ENCODE results near the gene ADGRV1. TPM values are rescaled to one million over a fixed set of nuclear protein-coding genes. Genes with fewer than 3 reads are reported as not detected.

Gene ADGRV1
- total RNA-seq, 2 experiments from 2014 or later, result 0.06 TPM; not detected in 1

DNA sequence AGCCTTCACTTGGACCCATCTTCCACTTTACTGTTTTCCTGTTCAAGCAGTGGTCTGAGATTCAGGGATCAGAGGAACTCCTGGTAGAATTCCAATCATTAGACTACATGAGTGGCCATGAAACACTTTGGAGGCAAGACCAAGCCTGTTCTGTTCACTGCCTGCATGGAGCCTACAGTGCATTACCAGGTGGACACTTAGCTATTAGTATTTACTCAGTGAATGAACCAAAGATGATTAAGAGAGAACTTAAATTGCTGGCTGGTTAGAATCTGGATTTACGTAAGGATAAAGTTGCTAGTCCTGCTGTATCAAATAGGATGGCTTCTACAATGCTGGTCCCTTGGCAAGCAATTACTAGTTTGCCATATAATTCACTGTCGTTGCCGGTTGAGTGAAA is 579.0 kb downstream of the ADGRV1 start:
- Mint-ChIP-seq H3K27me3 (peaks cover 3% of the 10 kb centered on the region), H3K4me1 (peaks cover 52% of the 10 kb centered on the region), H3K36me3 (peaks cover 18% of the 10 kb centered on the region), H3K9me3 (peaks cover 1% of the 10 kb centered on the region), H3K4me3 (no peak overlapping the region), H3K27ac (no peak overlapping the region)
- ATAC-seq (ENCODE audit: low read depth) (no peak), DNase-seq (no peak)
- POLR2A ChIA-PET, result no interaction called here

DNA sequence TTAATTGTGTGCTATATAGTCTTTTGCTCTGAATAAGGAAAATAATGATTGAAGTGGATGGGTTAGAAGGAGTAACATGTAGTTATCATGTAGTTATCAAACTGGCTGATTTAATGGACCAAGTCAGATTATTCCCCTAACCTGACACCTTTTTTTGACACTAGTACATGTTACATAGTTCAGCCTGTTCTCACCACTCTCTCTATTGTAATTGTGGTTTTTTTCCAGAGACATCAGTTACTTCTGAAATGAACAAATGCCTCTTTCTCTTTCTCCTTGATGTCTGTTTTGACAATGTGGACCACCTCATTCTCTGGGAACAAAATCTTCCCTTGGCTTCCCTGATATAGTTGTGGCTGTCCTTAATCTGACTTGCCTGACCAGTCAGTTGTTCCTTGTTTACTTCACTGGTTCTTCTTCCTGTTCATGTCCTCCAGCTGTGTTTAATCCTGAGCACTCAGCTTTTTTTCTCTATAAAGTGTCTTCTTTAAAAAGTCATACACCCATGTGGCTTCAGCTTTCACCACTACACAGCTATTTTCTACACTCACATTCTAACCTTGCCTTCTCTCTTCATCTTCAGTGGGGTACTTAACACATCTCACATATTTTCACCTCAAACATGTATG is 581.1 kb downstream of the ADGRV1 start:
- H3K27me3 Mint-ChIP-seq, result no peaks in the 10 kb centered on the region
- peak overlapping the region; percentile 55 for H3K27ac Mint-ChIP-seq
- DNase-seq (no peak), ATAC-seq (ENCODE audit: low read depth) (peak; percentile 28)
- POLR2A ChIA-PET, result no interaction called here
- H3K36me3 Mint-ChIP-seq, result peaks cover 17% of the 10 kb centered on the region
- peaks cover 50% of the 10 kb centered on the region for H3K4me1 Mint-ChIP-seq
- peaks cover 1% of the 10 kb centered on the region for H3K9me3 Mint-ChIP-seq
- H3K4me3 Mint-ChIP-seq, result peak overlapping the region; percentile 7

DNA sequence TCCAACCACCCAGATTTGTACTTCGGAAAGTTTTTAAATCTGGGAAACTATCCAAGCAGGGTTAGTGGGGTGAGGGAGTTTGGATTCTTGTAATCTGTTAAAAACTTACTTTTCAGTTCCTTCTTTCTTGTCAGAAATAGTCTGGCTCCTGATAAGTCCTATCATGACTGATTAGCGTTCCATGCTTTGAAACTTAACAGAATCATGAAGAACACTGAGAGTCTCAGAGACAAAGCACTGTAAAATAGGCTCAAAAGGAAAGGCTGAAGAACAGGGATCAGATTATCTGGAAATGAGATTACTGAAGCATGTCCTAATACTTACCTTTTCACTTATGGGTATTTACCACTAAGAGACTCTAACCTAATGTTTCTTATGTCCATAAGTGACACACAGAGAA is 582.1 kb downstream of the ADGRV1 start:
- H3K27me3 Mint-ChIP-seq, result no peaks in the 10 kb centered on the region
- H3K9me3 Mint-ChIP-seq, result peaks cover 1% of the 10 kb centered on the region
- POLR2A ChIA-PET, result no interaction called here
- no peak overlapping the region for H3K4me3 Mint-ChIP-seq
- ATAC-seq (ENCODE audit: low read depth) (no peak), DNase-seq (no peak)
- peaks cover 17% of the 10 kb centered on the region for H3K36me3 Mint-ChIP-seq
- peaks cover 46% of the 10 kb centered on the region for H3K4me1 Mint-ChIP-seq
- no peak overlapping the region for H3K27ac Mint-ChIP-seq

DNA sequence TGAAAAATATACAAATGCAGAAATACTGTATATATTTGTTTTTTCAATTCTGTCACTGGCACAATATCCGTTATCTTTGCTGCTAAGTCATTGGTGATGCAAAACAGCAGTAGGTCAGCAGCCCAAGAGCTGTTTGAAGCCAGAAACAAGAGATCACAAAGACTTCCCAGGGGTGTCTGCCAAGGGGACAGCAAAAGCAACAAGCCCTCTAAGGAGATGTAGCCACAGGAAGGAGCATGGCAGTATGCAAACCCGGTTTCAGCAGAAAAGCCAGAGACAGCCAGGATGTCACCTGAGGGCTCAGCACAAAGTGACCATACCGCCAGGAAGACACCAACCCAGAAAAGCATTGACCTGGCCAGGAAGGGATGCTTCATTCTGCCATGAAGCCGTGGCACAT is 583.0 kb downstream of the ADGRV1 start:
- Mint-ChIP-seq H3K9me3 (peaks cover 1% of the 10 kb centered on the region), H3K36me3 (peaks cover 17% of the 10 kb centered on the region), H3K27ac (peak overlapping the region; percentile 40), H3K4me1 (peaks cover 36% of the 10 kb centered on the region), H3K27me3 (no peaks in the 10 kb centered on the region), H3K4me3 (peak overlapping the region; percentile 6)
- POLR2A ChIA-PET, result interaction anchor here (1.3 to 1.9 kb wide), 2 partner anchors 239 to 241 kb away, joined by 7 read pairs; partner anchors contain the start of gene ARRDC3
- no peak for ATAC-seq (ENCODE audit: low read depth)
- DNase-seq, result no peak

DNA sequence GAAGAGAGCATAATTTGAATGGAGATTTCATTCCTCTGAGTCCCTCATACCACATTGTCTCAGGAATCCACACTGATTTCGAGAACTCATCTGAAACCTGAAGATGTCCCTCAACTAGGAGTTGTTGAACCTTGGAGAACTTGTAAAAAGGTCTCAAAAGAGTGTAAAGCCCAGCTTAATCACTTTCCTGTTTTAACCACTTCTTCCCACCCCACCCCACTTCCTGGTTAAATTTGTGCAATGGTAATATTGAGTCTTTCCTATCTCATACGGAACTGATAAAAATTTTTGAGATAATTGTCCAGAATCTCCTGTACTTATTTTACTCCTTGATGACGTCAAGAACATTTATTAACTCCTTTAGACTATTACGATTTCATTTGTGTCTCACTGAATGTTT is 583.8 kb downstream of the ADGRV1 start:
- no peak for ATAC-seq (ENCODE audit: low read depth)
- Mint-ChIP-seq H3K4me1 (peaks cover 32% of the 10 kb centered on the region), H3K4me3 (peak overlapping the region; percentile 43), H3K36me3 (peaks cover 18% of the 10 kb centered on the region), H3K9me3 (peaks cover 1% of the 10 kb centered on the region), H3K27ac (peak overlapping the region; percentile 22), H3K27me3 (no peaks in the 10 kb centered on the region)
- POLR2A ChIA-PET, result interaction anchor here (1.3 to 1.9 kb wide), 2 partner anchors 238 to 241 kb away, joined by 7 read pairs; partner anchors contain the start of gene ARRDC3
- DNase-seq, result no peak

DNA sequence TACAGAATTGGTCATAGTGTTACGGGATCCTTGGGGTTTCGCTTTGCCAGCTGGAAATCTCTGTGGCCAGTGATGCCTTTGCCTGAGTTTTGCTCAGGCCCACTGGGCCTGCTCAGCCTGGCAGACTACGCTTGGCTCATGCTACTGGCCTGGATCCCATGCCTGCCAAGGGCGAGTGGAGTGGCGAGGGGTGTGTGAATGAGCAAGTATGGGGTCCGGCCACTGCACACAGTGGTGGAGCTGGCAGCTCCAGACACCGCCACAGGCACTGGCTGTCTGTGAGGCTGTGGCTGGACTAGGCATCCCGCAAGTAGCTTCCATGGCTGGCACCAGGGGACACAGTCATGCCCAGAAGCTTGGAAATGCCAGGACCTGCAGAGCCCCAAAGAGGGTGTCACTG is 584.2 kb downstream of the ADGRV1 start:
- peak overlapping the region; percentile 43 for H3K4me3 Mint-ChIP-seq
- ATAC-seq (ENCODE audit: low read depth) (no peak), DNase-seq (no peak)
- peaks cover 28% of the 10 kb centered on the region for H3K4me1 Mint-ChIP-seq
- peaks cover 19% of the 10 kb centered on the region for H3K36me3 Mint-ChIP-seq
- POLR2A ChIA-PET, result interaction anchor here (0.6 to 1.9 kb wide), 2 partner anchors 240 to 248 kb away, joined by 3 to 7 read pairs; partner anchors contain the start of gene ARRDC3
- H3K27ac Mint-ChIP-seq, result no peak overlapping the region
- H3K27me3 Mint-ChIP-seq, result no peaks in the 10 kb centered on the region
- peaks cover 4% of the 10 kb centered on the region for H3K9me3 Mint-ChIP-seq

DNA sequence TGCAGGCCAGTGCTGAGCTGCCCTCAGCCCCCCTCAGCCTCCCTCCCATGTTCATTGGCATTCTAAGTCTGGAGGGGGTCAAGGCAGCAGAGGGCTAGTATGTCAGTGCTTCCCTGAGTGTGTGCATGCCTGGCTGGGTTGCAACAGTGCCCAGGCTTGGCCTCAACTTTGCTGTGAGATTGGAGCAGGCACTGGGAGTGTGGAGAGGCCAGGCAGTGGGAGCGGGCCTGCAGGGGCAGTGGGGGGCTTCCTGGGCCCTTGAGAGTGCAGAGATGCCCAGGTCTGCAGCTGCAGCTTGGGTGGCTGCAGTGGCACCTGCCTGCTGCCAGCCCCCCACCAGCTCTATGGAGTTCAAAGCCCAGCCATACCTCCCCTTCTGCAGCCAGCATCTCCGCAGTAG is 585.2 kb downstream of the ADGRV1 start:
- Mint-ChIP-seq H3K4me3 (no peak overlapping the region), H3K27me3 (no peaks in the 10 kb centered on the region), H3K9me3 (peaks cover 7% of the 10 kb centered on the region), H3K4me1 (peaks cover 28% of the 10 kb centered on the region), H3K36me3 (peaks cover 21% of the 10 kb centered on the region), H3K27ac (no peak overlapping the region)
- DNase-seq (no peak), ATAC-seq (ENCODE audit: low read depth) (no peak)
- POLR2A ChIA-PET, result interaction anchor here (1.9 kb wide), 1 partner anchor 239 kb away, joined by 7 read pairs; the partner anchor contains the start of gene ARRDC3

DNA sequence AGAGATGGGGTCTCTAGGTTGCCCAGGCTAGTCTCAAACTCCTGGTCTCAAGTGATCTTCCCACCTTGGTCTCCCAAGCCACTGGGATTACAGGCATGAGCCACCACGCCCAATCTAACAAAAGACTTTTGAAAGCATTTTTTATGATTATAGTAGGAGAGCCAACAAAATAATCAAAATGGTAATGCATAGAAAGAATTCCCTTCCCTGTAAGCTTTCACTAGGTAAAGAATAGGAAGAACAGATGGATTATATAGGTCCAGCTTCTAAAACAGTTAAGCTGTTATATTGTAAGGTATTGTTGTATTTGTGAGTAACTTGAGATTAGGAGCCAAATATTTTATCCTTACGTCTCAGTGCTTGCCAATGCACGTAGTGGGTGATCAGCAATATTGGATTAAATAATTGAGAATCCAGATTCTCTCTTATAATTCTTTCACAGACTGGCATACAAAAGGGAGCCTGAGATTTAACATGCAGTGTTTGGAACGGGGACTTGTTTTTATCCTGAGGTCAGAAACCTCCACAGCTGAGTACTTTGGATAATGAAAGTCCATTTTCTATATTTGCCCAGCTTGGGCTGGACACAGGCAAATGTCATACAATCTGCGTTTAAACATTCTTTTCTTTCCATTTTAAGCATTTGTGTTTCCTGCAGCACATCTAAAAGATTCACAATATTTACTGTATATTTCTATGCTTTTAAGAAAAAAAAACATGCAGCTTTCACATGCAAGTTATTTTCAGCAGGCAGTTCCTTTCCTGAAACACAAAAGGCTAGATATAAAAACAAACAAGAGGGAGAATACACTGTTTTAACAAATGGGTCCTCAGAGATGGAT is 586.1 kb downstream of the ADGRV1 start:
- POLR2A ChIA-PET, result no interaction called here

DNA sequence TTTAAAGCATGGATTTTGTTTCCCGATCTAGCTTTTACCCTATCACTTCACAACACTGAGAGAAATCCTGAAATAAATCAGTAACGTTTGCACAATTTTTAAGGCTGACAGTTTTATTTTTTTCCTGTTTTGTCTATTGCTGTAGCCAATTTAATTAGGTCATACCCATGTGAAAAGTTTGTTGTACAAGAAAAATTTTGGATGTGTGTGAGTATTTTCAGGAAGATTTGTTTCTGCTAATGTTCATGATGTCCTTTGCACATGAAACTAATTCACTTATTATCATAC is 586.7 kb downstream of the ADGRV1 start:
- H3K4me3 Mint-ChIP-seq, result no peak overlapping the region
- POLR2A ChIA-PET, result no interaction called here
- peaks cover under 1% of the 10 kb centered on the region for H3K27me3 Mint-ChIP-seq
- H3K9me3 Mint-ChIP-seq, result peaks cover 10% of the 10 kb centered on the region
- DNase-seq (no peak), ATAC-seq (ENCODE audit: low read depth) (no peak)
- H3K36me3 Mint-ChIP-seq, result peaks cover 21% of the 10 kb centered on the region
- H3K27ac Mint-ChIP-seq, result no peak overlapping the region
- H3K4me1 Mint-ChIP-seq, result peaks cover 19% of the 10 kb centered on the region

More for the DNA sequence above, 586.1 kb downstream of the ADGRV1 start:
- Mint-ChIP-seq H3K27ac (no peak overlapping the region), H3K9me3 (peaks cover 10% of the 10 kb centered on the region), H3K27me3 (no peaks in the 10 kb centered on the region), H3K4me3 (no peak overlapping the region), H3K4me1 (peaks cover 21% of the 10 kb centered on the region), H3K36me3 (peaks cover 21% of the 10 kb centered on the region)
- ATAC-seq (ENCODE audit: low read depth), result no peak
- no peak for DNase-seq

DNA sequence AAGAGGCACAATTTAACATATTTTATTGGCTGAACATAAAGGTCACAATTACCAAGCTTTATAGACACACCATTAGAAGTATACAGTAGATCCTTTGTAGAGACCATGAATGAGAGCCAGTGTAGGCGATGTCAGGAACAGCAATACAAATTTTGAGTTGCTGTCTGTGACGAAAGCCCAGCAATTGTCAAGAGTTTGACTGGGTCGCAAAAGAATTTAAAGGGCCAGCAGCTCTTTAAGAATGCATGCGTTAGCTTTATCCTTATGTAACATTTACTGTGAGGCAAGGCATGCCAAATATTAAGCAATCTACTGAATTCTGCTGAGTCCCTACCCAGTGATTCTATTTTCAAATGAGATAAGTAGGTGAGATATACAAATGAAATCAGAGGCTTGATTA is 587.6 kb downstream of the ADGRV1 start:
- POLR2A ChIA-PET, result no interaction called here
- Mint-ChIP-seq H3K27me3 (peaks cover 3% of the 10 kb centered on the region), H3K4me1 (peaks cover 21% of the 10 kb centered on the region), H3K27ac (no peak overlapping the region), H3K9me3 (peaks cover 10% of the 10 kb centered on the region), H3K4me3 (no peak overlapping the region), H3K36me3 (peaks cover 24% of the 10 kb centered on the region)
- no peak for DNase-seq
- no peak for ATAC-seq (ENCODE audit: low read depth)

DNA sequence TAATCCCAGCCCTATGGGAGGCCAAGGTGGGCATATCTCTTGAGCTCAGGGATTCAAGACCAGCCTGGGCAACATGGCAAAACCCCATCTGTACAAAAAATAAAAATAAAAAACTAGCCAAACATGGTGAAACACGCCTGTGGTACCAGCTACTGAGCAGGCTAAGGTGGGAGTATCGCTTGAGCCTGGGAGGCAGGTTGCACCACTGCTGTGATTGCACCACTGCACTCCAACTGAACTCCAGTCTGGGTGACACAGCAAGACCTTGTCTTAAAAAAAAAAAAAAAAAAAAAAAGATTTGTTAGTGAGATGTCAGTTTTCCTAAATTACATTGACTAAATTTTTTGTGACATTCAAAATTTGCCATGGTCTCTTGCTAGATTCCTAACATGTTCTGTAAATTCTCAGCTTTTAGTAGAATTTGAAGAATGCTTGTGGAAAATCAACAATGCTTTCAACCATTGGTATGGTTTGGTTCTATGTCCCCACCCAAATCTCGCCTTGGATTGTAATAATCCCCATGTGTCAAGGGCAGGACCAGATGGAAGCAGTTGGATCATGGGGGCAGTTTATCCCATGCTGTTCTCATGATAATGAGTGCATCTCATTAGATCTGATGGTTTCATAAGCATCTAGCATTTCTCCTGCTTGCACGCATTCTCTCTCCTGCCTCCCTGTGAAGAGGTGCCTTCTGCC is 588.5 kb downstream of the ADGRV1 start:
- Mint-ChIP-seq H3K36me3 (peaks cover 24% of the 10 kb centered on the region), H3K4me3 (no peak overlapping the region), H3K4me1 (peaks cover 16% of the 10 kb centered on the region), H3K27me3 (peaks cover 5% of the 10 kb centered on the region), H3K9me3 (peaks cover 10% of the 10 kb centered on the region), H3K27ac (no peak overlapping the region)
- POLR2A ChIA-PET, result no interaction called here
- ATAC-seq (ENCODE audit: low read depth), result no peak
- DNase-seq, result no peak

DNA sequence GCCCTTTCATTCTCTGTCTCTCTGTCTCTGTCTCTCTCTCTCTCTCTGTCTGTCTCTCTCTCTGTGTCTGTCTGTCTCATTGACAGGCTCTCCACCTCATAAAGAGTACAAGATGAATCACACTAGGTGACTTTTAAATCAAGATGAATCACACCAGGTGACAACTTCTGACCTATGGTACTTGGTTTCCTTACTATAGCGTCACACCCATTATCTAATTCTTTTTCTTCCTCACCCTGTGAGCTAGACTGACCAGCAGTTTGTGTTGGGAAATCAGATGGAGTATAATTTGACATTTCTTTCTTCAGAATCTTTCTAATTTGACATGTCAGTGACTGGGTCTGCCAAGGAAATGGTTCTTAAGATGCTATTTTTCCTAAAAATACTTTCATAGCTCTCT is 591.6 kb downstream of the ADGRV1 start:
- peaks cover 10% of the 10 kb centered on the region for H3K9me3 Mint-ChIP-seq
- H3K4me3 Mint-ChIP-seq, result no peak overlapping the region
- no peak overlapping the region for H3K27ac Mint-ChIP-seq
- ATAC-seq (ENCODE audit: low read depth) (no peak), DNase-seq (no peak)
- POLR2A ChIA-PET, result no interaction called here
- peaks cover 19% of the 10 kb centered on the region for H3K36me3 Mint-ChIP-seq
- H3K27me3 Mint-ChIP-seq, result peaks cover 7% of the 10 kb centered on the region
- H3K4me1 Mint-ChIP-seq, result peaks cover 8% of the 10 kb centered on the region

DNA sequence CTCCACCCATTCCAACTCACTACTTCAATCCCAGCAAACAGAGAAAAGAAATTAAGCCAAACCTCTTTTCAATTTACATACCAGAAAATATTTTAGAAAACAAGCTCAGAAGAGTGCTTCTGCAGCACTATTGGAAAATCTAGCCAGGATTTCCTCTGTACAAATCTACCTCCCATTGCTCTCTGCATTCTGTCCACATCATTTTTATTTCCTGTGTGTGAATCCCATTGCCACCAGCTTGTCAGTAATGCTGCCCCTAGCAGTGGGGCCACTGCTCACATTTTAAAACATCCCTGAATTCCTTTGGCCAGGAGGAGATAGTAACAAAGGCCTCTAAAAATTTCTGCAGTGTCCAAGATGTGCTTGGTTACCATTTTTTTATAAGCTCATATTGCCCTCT is 592.0 kb downstream of the ADGRV1 start:
- Mint-ChIP-seq H3K9me3 (peaks cover 10% of the 10 kb centered on the region), H3K27ac (no peak overlapping the region), H3K36me3 (peaks cover 19% of the 10 kb centered on the region), H3K4me3 (no peak overlapping the region), H3K4me1 (peaks cover 8% of the 10 kb centered on the region), H3K27me3 (peaks cover 7% of the 10 kb centered on the region)
- ATAC-seq (ENCODE audit: low read depth) (no peak), DNase-seq (no peak)
- POLR2A ChIA-PET, result no interaction called here
